Embryonic facial prominence (tissue), 1 donor: ENCODE data around the gene TSC1.
"Not testable (repeated sequence)": the region's sequence is repeated elsewhere in the genome, so short reads cannot be mapped to it uniquely, and the experiment has no call there.

Experiments used
- DNase-seq: peaks from one replicate; pipeline ENCODE4 v3.0.0-alpha.2; 2016; ENCODE audit errors: extremely low spot score

The TSC1 gene

DNA sequence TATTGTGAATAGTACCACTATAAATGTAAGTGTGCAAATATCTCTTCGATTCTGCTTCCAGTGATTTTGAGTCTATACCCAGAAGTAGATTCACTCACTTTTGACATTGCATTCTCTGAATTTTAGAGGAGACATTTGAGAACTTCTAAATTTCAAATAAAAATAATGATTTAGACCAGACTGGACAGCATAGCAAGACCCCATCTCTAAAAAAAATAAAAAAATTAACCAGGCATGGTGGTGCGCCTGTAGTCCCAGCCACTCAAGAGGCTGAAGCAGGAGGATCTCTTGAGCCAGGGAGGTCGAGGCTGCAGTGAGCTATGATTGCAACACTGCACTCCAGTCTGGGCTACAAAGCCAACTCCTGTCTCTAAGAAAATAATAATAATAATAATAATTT lies 32.2 kb upstream of the TSC1 start:
- no peak for DNase-seq

DNA sequence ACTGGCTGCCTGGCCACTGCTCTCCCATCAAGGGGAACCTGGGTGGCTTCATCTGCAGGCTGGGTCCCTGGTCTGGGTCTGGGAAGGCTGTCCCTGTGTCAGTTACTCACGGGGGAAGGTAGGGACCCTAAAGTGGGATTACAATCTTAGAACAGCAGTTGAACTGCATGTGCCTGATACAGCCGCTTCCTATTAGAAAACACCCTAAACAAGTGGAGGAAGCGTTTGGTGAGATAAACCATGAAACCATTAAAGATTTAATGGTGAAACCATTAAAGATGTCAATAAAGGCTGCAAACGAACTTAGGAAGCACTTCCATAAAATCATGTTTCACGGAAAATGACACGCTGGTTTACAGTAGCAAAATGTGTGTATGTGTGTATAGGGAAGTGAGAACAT lies 31.5 kb upstream of the TSC1 start:
- DNase-seq: no peak

DNA sequence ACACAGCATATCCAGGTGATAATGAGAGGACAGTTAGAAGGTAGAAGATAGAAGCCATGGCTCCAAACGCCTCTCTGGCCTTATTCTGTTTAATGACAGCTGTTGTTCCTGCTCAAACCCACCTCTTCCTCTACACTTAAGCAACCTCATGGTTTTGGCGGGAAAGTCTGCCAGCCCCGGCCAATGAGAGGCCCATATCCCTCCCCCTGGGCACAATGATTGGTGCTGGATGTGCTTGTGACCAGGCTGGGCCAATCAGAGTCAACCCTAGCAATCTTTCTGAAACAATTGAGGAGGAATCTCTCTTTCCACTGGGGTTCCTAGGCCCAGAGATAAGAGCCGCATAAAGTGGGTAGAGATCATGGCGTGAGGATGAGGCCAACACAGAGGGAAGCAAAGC lies 29.3 kb upstream of the TSC1 start:
- no peak for DNase-seq

DNA sequence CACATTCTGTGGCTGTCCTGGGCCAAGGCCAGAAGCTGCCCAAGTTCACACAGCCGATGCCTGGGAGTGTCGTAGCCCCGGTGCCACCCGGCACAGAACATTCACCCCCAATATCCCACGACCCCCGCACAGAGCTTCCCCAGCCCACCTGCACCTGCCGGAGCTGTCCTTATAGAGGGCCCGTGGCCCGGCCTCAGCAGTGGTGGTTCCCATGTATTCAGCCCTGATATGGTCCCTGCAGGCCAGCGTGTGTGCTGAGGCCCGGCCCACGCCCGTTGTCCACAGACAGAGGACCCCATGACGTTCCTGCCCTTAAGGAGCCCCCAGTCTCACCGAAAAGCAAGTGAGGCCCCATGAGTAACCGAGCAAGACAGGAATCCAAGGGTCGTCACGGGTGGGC lies 28.8 kb upstream of the TSC1 start:
- DNase-seq: no peak

DNA sequence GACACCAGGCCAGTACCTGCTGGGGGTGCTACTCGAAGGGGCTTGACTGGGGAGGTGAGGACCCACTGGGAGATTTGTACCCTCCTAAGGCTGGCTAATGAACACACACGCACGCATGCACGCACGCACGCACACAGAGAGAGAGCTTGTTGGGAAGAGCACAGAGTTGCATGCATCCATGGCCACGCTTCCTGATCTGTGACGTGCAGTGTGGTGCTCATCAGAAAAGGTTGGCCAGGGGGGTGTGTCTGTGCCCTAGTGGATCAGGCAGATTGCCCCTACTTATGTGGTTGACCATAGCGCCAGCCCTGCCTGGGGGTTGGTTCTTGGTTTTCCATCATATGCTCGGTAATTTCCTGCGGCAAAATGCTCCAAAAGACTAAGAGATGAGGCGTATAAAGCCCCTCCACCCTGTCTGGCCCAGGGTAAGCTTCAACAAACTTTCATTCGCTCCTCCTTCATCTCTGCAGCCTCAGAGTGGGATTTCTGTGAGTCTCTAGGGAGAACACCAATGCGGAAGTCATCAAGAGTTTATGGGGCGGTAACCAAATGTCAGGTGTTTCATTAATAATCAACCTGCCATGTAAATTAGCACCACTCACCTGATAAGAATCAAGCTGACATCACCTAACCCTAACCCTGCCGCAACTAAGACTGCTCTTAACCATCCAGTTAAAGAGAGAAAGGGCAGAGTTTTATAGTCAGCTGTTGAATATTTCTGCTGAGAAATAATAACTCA lies 26.1 kb upstream of the TSC1 start:
- DNase-seq: no peak

DNA sequence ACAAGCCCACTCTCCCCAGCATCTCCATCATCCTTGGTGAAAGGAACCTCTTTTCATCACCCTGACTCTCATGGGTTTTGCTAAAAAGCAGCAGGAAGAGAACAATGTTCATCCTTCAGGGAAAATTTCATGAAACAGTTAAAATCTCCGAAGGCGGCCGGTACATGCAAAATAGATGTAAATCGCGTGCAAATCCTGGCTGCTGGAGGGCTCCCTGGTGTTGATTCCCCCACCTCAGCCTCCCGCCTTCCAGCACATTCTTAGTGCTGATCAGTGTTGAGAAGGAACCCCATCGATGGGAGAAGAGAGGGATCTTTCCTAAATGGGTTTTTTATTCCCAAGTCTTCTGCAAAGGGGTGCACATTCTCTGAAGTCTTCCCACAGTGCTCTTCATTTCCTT lies 25.4 kb upstream of the TSC1 start:
- no peak for DNase-seq

DNA sequence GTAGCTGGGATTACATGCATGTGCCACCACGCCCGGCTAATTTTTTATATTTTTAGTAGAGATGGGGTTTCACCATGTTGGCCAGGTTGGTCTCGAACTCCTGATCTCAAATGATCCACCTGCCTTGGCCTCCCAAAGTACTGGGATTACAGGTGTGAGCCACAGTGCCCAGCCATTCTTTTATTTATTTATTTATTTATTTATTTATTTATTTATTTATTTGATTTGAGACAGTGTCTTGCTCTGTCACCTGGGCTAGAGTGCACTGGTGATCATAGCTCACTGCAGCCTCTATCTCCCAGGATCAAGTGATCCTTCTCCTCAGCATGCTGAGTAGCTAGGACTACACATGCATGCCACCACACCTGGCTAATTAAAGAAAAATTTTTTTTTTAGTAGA lies 23.5 kb upstream of the TSC1 start:
- not testable (repeated sequence) for DNase-seq

DNA sequence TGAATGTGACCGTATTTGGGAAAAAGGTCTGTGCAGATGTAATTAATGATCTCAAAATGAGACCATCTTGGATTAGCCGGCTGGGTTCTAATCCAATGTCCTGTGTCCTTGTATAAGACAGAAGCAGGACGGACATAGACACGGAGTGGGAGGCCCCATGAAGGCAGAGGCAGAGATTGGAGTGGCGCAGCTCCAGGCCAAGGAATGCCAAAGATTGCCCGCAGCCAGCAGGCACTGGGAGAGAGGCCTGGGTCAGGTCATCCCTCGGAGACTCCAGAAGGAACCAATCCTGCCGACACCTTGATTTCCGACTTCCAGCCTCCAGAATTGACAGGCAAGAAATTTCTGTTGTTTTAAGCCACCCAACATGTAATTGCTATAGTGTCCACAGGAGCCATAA lies 21.1 kb upstream of the TSC1 start:
- no peak for DNase-seq

DNA sequence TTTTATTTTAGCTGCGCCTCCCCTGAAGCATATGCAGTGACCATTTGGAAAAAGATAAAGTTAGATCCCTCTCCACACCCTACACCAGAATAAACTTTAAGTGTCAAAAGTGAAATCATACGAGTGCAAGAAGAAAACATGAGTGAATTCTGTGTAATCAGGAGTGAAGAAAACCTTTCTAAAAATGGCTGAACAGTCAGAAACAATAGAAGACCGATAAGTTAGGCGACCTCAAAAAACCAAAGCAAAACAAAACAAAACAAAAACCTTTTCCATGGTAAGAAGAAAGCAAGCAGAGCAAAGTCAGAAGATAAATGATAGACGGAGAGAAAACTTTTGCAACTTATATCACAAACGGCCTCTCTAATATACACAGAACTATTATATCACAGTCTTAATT lies 16.6 kb upstream of the TSC1 start:
- DNase-seq: no peak

DNA sequence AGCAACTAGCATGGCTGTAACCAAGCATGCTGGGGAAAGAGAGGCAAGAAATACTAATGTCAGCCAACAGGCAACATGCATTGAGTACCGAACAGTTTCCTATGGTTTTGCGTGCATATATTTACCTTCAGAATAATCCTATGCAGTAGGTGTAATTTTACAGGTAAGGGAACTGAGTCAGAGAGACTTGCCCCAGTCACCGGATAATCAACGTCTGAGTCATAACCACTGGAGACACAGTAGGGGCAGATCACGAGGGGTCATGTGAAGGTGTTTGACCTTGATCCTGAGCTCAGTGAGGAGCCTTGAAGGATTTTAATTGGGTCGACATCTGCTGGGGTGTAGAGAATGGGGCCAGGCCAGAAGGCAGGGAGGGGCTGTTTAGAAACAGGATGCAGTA lies 13.4 kb upstream of the TSC1 start:
- DNase-seq: no peak

DNA sequence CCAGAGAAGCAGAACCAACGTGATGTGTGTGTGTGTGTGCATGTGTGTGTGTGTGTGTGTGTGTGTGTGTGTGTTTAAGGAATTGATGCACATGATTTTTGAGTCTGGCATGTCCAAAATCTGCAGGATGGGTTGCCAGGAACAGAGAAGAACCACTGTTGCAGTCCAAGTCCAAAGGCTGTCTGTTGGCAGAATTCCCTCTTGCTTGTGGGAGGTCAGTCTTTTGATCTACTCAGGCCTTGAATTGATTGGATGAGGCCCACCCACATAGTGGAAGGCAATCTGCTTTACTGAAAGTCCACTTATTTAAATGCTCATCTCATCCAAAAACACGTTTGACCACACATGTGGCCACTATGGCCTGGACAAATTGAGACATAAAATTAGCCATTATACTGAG lies 11.4 kb upstream of the TSC1 start:
- no peak for DNase-seq

DNA sequence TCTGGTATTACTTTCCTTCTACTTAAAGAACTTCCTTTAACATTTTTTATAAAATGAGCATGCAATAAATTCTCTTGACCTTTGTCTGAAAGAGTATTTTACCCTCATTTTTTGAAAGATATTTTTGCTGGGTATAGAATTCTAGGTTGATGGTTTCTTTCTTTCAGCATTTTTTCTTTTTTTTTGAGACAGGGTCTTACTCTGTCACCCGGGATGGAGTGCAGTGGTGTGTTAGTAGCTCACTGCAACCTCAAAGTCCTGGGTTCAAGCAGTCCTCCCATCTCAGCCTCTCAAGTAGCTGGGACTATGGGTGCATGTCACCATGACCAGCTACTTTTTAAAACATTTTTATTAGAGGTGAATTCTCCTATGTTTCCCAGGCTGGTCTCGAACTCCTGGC lies 10.7 kb upstream of the TSC1 start:
- DNase-seq: no peak

DNA sequence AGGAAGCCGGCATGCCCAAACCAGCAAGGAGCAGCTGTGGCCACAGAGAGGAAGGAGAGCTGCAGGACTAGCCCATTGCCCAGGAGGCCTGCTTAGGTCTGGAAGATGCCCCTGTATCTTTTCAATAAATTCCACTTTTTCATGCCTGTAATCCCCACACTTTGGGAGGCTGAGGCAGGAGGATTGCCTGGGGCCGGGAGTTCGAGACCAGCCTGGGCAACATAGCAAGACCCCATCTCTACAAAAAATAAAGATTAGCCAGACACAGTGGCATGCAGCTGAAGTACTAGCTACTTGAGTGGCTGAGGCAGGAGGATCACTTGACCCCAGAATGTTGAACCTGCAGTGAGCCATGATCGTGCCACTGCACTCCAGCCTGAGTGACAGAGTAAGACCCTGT lies 5.3 kb upstream of the TSC1 start:
- DNase-seq: no peak

DNA sequence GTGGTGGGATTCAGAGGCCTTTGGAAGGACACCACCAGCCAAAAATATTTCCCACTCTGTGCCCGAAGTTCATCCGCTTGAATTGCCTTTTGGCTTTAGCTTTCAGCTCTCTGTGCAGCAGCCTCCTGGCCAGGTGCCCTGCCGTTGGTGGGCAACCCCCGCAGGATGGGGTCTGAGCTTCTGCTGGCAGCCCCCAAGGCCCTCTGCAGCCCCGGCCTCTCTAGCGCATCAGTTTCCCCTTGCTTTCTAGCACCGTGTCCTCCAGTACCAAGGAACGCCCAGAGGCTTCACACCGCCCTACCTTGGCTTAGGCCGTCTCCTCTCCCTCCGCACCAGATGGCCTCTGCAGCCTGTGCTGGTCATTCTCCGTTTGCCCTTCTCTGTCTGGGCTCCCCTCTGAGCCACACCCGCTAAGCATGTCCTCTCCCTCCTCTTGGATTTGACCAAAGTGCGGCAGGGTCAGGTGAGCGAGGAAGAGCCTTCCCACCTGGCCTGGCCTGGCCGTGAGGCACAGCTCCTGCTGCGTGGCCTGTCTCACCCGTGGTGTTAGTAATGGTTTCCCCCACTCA lies 4.2 kb upstream of the TSC1 start:
- DNase-seq: no peak

DNA sequence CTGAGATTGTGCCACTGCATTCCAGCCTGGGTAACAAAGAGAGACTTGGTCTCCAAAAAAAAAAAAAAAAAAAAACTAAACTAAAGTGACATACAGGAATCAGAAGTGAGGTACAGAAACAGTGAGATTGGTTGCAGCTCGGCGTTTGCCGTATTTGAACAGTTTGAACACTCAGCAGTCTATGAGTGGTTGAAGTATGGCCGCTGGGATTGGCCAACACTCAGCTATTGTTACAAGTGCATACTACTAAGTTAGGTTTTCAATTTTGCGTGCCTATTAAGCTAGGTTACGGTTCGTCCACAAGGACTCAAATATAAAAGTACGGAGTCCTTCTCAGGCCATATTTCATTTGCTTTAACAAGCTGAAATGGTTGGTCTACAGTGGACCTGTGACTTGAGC lies 3.3 kb upstream of the TSC1 start:
- DNase-seq: no peak

DNA sequence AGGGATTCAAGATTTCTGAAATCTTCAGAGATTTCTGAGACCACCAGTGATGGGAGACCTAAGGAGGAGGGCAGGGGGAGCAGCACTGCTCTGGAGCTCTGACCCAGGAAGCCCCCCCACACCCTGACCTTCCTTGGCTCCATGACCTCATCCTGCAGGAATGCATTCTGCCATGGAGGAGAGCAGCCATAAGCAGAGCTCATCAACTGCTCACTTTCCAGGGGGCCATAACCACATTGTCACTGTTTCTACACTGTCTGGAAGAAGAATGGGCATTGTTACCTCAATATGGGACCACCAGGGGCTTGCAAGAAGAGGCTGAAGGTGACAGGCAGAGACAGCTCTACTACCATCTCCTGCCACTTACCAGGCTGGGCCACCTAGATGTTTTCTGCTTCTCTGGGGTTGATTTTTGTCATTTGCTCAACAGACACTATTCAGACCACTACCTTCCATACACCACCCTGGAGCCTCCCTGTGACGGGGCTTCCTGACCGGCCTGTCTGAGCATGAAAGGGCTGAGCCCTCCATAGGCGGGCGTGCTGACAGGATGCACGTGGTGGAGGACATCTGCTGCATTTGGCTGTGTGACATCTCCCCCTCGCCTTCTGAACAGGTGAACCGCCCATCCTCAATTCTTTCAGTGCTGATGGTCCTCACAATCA lies 2.3 kb upstream of the TSC1 start:
- DNase-seq: no peak

DNA sequence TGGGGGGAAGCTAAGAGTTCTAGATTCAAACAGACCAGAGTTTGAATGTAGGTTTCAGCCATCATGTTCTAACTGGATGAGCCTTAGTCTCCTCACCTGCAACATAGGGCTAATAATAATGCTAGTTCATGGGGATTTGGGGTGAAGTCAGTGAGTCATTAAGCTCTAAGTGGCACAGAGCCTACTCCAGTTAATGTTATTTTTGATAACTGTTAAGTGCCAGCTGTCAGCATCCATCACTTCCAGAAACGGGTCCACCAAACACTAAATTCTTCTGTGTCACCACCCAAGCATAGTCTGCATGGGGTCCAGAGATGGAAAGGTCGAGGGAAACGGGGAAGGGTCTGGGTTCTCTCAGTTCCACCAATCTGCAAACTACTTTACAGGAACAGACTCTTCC lies 1.8 kb upstream of the TSC1 start:
- no peak for DNase-seq

DNA sequence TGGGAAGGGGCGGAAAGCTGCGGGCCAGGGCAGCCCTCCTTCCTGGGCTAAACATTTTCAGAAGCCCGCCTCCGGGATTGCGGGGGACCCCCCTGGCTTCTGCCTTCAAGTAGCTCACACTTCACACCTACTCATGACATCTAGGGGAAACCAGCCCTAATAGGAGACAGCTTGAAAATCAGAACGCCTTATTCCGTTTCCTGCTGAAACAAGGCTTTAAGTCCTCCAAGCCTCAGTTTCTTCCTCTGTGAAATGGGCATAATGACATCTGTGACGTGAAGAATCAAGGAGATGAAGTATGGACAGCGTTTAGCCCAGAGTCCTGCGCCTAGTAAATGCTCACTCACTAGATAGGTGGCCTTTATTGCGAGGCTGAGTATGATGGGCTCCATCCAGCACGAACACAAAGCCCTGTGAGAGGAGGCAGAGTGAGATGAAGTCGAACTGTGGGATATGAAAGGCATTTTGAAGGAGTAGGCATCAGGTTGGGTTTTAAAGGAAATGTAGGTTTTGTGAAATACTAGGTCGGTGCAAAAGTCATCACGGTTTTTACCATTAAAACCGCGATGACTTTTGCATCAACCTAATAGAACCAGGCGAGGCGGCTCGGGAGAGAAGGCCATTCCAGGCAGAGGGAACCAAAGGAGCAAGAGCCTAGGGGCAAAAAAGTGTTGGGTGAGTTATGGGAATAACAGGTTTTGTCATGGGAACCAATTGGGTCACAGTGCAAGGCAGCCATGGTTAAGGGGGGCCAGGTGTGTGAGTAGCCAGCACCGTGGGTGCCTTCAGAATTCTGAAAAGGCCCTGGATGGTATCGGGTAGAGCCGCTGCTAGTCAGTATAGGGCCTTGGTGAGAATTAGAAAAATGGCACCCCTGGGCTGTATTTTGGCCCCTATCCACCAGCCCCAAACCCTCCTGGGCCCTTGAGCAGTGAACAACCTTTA lies 1.0 kb upstream of the TSC1 start:
- DNase-seq: no peak

DNA sequence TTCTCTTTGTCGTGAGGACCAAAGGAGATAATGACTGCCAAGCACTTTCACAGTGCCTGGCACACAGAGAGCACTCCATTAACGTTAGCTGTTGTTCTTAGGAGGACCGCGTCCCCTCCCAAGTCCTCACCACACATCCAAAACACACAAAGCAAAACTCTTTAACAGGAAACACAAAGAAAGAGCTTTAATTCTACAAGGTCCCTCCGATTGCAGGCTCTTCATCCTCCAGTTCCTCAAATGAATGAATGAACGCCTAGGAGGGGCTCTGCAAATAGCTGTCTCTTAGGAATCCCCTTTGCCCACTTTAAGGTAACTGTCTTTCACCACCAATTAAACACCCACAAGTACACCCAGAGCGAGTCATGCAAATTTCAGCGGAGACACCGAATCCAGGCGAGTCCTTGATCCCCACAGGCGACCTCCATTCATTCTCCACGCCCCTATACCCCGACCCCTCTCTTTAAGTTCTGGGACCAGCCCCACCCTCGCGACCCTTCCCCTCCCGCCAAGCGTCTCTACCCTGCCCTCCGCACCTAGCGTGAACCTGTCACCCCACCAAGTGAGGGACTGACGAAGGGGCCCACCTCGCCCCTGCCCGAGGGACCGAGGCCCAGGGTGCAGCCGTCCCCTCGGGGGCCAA lies 644 bp downstream of the TSC1 start:
- DNase-seq: no peak

DNA sequence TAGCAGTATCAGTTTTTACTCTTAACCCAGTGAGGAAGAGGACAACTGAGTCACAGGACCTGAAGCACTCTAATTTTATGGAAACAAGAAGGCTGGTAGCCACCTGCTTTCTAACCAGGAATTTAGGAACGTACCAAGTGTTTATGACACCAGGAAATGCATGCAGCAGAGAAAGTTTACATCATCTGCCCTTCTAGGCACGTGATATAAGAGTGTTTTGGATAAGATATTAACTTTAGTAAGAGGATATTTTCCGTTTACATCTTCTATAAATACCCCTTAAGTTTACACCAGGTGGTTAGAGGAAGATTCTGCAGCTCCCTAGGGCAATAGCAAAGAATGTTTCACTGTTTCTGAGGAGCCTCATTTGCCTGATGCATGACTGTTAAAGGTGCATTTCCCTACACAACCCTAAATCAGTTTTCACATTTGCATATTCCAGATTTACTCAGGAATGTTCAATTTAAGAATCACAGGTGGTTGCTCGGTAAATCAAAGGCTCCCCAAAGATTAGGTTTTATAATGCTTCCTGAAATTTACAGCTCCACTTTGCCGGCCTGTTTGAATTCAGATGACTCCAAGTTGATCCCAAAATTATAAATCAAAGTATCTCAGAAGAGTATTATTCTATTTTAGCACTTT lies 1.8 kb downstream of the TSC1 start:
- no peak for DNase-seq

DNA sequence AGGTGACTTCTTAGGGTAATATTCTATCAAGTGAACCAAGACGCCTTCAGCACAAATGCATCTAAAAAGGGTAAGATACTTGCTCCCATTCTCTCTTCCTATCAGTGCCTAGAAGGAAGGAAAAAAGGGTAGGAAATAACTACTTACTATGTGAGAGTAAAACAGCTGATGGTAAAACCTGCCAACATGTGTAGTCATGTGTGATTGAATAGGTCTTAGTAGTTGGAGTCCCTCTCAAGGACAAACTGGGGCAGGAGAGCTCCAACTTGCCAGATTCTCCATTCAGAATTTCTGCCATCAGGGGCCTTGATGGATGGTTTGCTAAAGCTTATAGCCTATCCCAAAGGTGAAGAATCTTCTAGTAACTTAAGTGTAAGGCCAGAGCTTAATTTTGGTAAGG lies 5.2 kb downstream of the TSC1 start:
- DNase-seq: no peak
